RPMI8226 (cell line): Measurements from ENCODE around the gene TNPO3.
"Not testable (repeated sequence)": the region's sequence is repeated elsewhere in the genome, so short reads cannot be mapped to it uniquely, and the experiment has no call there.

Experiments used
- DNase-seq: peaks from one replicate; pipeline ENCODE4 v3.0.0-alpha.2; 2015

The TNPO3 gene

DNA sequence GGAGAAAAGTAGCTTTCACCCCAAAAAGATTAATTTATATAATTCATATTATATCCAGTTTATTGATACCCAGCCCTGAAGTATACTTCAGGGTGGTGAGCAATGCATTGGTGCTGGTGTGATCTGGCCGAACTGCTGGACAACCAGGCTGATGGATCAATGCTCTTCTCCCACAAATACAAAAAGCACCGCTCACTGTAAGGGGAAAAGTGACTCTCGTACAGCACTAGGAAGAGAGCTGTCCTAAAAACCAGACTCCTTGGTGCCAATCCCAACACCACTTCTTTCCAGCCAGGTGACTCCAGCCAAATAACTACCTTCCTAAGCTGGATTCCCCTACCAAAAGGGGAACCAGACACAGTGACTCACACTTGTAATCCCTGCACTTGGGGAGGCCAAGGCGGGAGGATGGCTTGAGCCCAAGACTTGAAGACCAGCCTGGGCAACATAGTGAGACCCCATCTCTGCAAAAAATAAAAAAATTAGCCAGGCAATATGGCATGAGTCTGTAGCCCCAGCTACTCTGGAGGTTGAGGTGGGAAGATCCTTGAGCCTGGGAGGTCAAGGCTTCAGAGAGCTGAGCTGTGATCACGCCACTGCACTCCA, 13.1 kb upstream of the TNPO3 start:
- DNase-seq, result no peak

GRCh38 chr7:129067132-129067561, 12.2 kb upstream of the TNPO3 start:
- not testable (repeated sequence) for DNase-seq

DNA sequence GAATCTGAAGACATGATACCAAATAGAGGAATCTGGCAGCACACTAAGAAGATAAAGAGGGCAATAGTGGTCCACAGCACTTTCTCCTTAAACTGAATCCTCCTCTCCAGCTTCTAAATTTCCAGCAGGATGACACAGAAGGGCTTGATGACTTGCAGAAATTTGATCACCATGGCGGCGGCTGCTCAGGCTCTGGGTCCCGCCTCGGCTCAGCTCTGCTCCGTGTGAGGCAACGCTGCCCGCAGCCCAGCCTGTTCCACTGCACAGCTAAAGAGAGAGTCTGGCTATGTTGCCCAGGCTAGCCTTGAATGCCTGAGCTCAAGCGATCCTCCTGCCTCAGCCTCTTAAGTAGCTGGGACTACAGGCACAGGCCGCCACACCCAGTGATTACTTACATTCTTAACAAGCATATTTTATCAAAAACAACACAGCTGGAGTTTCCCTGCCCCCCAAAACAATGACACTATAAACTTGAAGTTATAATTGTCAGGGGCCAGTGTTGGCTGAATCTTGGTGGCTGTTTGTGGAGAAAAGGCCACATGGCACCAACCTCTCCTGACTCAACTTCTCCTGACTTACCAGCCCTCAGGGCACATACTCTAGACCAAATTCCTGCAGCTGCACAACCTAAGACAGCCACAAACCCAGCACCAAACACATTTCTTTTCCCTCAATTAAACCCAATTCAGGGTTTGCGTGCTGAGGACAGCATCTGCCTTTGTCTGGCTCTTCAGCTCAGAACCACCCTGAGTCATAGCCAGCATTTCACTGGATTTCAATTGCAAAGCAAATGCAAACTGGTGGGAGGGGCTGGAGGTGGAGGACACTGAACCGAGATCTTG, 11.6 kb upstream of the TNPO3 start:
- no peak for DNase-seq

DNA sequence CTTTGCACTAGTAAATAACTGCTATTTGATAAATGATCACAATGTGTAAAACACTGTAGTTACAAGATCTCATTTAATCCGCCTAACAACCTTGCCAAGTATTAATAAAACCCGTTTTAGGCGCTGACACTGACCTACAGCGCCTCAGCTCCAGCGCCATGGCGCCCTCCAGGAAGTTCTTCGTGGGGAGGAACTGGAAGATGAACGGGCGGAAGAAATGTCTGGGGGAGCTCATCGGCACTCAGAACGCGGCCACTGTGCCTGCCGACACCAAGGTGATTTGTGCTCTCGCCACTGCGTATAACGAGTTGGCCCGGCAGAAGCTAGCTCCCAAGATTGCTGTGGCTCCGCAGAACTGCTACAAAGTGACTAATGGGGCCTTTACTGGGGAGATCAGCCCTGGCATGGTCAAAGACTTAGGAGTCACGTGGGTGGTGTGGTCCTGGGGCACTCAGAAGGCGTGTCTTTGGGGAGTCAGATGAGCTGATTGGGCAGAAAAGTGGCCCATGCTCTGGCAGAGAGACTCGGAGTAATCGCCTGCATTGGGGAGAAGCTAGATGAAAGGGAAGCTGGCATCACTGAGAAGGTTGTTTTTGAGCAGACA, 1.1 kb upstream of the TNPO3 start:
- no peak for DNase-seq

GRCh38 chr7:129055294-129055816, 444 bp upstream of the TNPO3 start:
- no peak for DNase-seq

- DNase-seq, result no peak
These were observed 923 bp downstream of the TNPO3 start for GRCh38 chr7:129053938-129054437.

- no peak for DNase-seq
These were observed 2.5 kb downstream of the TNPO3 start for GRCh38 chr7:129052441-129052840.

DNA sequence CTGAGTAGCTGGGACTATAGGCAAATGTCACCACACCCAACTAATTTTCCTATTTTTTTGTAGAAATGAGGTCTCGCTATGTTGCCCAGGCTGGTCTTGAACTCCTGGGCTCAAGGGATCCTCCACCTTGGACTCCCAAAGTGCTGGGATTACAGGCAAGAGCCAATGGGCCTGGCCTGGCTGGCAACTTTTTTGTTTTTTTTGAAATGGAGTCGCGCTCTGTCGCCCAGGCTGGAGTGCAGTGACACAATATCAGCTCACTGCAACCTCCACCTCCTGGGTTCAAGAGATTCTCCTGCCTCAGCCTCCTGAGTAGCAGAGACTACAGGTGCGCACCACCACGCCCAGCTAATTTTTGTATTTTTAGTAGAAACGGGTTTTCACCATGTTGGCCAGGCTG, 3.5 kb downstream of the TNPO3 start:
- DNase-seq, result not testable (repeated sequence)

- no peak for DNase-seq
These were observed 7.2 kb downstream of the TNPO3 start for GRCh38 chr7:129047761-129048160.

DNA sequence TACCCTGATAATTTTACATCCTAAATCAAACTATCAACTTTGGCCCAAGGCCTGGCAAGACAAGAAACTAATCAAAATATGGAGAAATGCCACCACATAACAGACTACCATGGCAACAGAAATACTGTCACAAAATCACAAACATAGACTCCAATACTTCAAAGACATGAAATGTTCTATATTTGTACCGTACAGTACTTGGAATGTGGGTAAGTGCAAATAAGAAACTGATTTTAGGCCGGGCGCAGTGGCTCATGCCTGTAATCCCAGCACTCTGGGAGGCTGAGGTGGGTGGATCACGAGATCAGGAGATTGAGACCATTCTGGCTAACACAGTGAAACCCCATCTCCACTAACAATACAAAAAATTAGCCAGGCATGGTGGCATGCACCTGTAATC, 9.2 kb downstream of the TNPO3 start:
- DNase-seq, result no peak

DNA sequence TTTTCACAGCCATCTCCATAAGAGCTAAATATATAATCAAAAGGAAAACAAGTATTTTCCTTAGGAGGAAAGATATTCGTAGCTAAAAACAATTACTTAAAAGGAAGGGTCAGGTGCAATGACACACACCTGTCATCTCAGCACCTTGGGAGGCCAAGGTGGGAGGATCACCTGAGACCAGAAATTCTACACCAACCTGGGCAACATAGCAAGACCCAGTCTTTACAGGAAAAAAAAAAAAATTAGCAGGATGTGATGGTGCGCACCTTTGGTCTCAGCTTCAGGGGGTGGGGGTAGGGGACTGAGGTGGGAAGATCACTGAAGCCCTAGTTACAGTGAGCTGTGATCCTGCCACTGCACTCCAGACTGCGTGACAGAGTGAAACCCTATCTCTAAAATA, 11.9 kb downstream of the TNPO3 start:
- no peak for DNase-seq

DNA sequence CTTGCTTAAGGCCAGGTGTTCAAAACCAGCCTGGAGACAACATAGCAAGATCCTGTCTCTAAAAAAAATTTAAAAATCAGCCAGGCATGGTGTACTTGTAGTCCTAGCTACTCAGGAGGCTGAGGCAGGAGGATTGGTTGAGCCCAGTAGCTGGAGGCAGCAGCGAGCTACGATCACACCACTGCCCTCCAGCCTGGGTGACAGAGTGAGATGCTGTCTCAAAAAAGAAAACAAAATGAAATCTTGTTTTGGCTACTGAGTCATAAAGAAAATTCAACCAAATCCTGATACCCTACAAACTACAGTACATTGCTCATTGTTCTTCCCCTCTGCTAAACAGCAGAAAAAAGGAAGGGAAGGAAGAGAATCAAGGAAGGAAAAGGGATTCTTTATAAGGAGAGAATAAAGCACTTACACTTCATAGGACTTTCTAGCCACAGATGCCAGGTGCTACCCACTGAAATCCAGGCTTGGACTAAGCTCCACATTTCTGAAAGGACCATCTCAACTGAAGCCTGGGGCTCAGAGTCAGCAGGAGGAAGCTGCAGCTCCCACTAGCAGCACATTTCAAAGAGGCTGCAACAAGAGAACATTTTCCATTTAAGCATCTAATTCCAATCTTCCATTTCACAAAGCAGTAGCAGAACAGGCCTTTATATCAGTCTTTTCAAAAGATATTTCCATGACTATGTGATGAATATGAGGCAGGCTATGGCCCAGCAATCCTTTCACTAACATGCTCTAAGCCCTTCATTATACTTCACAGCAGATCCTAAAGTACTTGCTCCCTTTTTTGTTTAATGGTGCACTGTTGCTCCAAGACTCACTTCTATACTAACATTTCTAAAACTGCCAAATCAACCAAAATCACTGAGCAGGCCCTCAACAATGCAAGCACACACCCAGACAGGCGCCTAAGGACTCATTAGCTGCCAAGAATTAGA, 13.5 kb downstream of the TNPO3 start:
- DNase-seq, result no peak

GRCh38 chr7:129038468-129038867, 16.4 kb downstream of the TNPO3 start:
- DNase-seq, result not testable (repeated sequence)

GRCh38 chr7:129037585-129037984, 17.3 kb downstream of the TNPO3 start:
- DNase-seq, result no peak

- DNase-seq, result no peak
These were observed 22.9 kb downstream of the TNPO3 start for GRCh38 chr7:129032017-129032416.

GRCh38 chr7:129030440-129030839, 24.5 kb downstream of the TNPO3 start:
- DNase-seq, result no peak

GRCh38 chr7:129024125-129024524, 30.8 kb downstream of the TNPO3 start:
- DNase-seq, result no peak

- no peak for DNase-seq
These were observed 33.3 kb downstream of the TNPO3 start for GRCh38 chr7:129021656-129022055.

DNA sequence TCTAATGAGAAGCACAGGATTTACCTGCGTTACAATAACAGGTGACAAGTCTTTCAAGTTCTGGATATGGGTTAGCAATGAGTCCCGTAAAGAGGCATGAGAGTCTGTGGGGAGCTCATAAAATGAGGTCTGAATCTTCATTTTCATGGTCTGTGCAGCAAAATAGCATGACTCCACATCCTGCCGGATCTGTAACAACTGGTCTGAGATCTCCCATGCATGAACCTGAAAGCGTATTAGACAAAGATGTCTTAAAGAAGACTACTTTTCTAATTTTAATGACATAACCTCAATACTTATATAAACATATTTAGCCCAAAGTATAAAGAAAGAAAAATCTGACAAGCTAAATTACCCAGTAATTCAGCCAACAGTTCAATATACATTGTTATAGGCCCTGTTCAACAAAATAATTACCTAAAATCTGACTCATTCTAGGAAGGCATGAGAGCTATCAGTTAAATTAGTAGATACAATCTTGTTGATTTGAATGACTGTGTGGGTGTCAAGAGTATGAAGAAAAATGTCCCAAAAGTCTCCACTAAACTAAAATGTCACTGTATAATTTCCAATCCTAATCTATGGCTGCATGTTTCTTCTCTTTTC, 36.9 kb downstream of the TNPO3 start:
- no peak for DNase-seq

DNA sequence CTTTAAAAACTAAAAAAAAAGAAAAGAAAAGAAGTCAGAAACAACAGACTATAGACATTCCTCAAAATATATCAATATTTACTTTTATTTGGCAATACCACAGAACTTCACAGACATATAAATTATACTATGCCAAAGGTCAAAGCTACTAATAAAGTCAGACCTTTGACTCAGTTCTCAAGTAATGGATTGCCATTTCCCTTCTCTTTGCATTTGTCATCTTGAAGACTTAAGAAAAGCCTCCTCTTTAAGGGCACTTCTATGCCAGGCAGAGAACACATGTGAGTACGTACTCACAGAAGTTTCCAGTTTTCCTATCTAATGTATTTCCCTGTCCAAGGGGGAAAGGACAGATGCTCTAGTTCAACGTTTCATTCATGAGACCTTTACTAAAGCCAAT, 37.6 kb downstream of the TNPO3 start:
- no peak for DNase-seq

DNA sequence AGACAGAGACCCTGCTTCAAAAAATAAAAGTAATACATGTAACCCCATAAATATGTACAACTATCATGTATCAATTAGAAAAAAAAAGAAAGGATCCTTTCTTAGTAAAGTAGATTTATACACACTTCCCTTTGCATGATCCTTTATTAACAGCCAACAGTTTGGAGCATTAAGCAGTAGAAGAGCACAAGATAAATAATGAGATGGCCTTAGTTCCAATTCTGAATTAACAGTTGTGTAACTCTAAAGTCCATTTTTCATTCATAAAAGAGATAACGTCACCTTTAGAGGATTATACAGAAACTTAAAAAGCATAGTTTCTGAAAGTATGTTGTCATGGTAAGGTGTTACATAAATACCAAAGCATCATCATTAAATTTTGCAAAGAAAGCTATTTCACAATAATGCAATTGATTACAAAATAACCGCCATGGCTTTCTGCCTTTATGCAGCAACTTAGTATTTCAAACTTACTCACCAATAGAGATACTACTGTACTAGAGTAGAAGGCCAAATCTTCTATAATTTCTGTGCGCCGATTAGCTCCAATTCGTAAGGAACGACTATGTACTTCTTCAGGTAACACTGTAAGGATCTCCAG, 40.3 kb downstream of the TNPO3 start:
- no peak for DNase-seq
